ENCODE results near the gene PLA2G4A.

GRCh38 chr1:186915555-186915954 lies 86.8 kb downstream of the PLA2G4A start:
- TF ChIP-seq, protein P1, sequence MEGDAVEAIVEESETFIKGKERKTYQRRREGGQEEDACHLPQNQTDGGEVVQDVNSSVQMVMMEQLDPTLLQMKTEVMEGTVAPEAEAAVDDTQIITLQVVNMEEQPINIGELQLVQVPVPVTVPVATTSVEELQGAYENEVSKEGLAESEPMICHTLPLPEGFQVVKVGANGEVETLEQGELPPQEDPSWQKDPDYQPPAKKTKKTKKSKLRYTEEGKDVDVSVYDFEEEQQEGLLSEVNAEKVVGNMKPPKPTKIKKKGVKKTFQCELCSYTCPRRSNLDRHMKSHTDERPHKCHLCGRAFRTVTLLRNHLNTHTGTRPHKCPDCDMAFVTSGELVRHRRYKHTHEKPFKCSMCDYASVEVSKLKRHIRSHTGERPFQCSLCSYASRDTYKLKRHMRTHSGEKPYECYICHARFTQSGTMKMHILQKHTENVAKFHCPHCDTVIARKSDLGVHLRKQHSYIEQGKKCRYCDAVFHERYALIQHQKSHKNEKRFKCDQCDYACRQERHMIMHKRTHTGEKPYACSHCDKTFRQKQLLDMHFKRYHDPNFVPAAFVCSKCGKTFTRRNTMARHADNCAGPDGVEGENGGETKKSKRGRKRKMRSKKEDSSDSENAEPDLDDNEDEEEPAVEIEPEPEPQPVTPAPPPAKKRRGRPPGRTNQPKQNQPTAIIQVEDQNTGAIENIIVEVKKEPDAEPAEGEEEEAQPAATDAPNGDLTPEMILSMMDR (IDR thresholded peaks at IDR 0.05) = peak in 1 of 4 experiments; percentile 9
- no peak for TF ChIP-seq POLR2A (IDR thresholded peaks at IDR 0.05)
